Suppressor macrophage treated with lipopolysaccharide for 4 hours (primary cell): ENCODE results near the gene KIF17.

ENCODE experiments used
- DNase-seq: peaks from one replicate; pipeline ENCODE4 v3.0.0-alpha.2; 2020

The KIF17 gene

GRCh38 chr1:20616847-20617487 lies 100.8 kb downstream of the KIF17 start:
- no peak for DNase-seq

- no peak for DNase-seq
These were observed 101.6 kb downstream of the KIF17 start for GRCh38 chr1:20615946-20616846.

- DNase-seq: no peak
These were observed 103.7 kb downstream of the KIF17 start for GRCh38 chr1:20614131-20614579.
